SK-N-MC (cell line): ENCODE results near the gene PRKN.

Source experiments
- EZH2 ChIP-seq: fragments of 200-600 bp; sonication (generic); IDR thresholded peaks from one replicate; pipeline ENCODE4 v1.6.1; 2017; ENCODE audit warnings: antibody characterized with exemption
- FOXP2 ChIP-seq: optimal IDR thresholded peaks from 2 replicates; pipeline ENCODE3; 2011; ENCODE audit warnings: mild to moderate bottlenecking, moderate library complexity; ENCODE audit not compliant: insufficient read depth; ENCODE audit errors: extremely low read length, control extremely low read depth
- POLR2AphosphoS5 ChIP-seq: IDR thresholded peaks from 2 replicates; pipeline ENCODE4 v1.6.1; 2012; ENCODE audit warnings: mild to moderate bottlenecking, low read depth, low read length, borderline replicate concordance

DNA sequence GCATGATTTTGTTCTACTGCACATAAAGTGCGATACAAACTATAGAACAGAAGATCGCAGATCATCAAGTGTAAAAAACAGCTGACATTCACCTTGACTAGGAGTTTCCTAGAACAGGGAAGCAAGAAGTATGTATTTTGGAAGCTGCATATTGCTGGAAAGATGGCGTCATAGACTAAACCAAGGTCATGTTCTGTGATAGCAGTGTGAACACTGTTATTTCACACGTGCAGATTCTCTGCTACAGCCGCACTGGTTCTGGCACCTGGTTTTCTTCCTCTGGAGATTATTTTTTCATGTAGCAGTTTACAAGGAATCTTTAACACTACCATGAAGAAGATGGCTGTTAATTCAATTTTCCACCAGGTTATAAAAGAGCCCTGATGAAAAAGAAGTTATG lies 681.2 kb downstream of the PRKN start:
- TF ChIP-seq EZH2 (no peak), POLR2AphosphoS5 (no peak), FOXP2 (no peak)
